Ovary (tissue), 9 donors: Measurements from ENCODE around the gene LRP2. TPM values are rescaled to one million over a fixed set of nuclear protein-coding genes. Genes with fewer than 3 reads are reported as not detected.
"Not testable (repeated sequence)": the region's sequence is repeated elsewhere in the genome, so short reads cannot be mapped to it uniquely, and the experiment has no call there.

Source experiments
- DNase-seq, 5 donors: peaks; one replicate each; pipeline ENCODE4 v3.0.0-alpha.2; 2019 to 2020
- H3K27ac ChIP-seq, 2 donors: fragments of 200-600 bp; one replicate each; pipeline versions ENCODE4 v1.5.1 to v1.8.0; 2019 to 2022
- H3K27me3 ChIP-seq: fragments of 200-600 bp; one replicate; pipeline ENCODE4 v1.8.0; 2022
- H3K36me3 ChIP-seq: fragments of 200-600 bp; sonication (generic); one replicate; pipeline ENCODE4 v1.5.1; 2019
- H3K4me1 ChIP-seq: one replicate; pipeline ENCODE4 v1.8.1; 2013; ENCODE audit warnings: mild to moderate bottlenecking, moderate library complexity; ENCODE audit not compliant: insufficient read depth
- H3K4me3 ChIP-seq: fragments of 200-600 bp; sonication (generic); one replicate; pipeline ENCODE4 v1.5.1; 2017
- H3K9me3 ChIP-seq, 2 donors: fragments of 200-600 bp in 1 of 2; sonication (generic) in 1 of 2; one replicate each; pipeline versions ENCODE4 v1.5.1 to v1.8.1; 2013 to 2019; ENCODE audit warnings: mild to moderate bottlenecking in 1 of 2, moderate library complexity in 1 of 2
- CTCF ChIP-seq, 3 donors: fragments of 450-650 bp in 2 of 3; fragments of 200-600 bp in 1 of 3; IDR thresholded peaks; one replicate each; pipeline versions ENCODE4 v1.5.1 to v1.8.0; 2016 to 2022; ENCODE audit warnings: antibody characterized with exemption in 3 of 3, mild to moderate bottlenecking in 1 of 3
- EP300 ChIP-seq: sonication (generic); formaldehyde crosslinking; IDR thresholded peaks from one replicate; pipeline ENCODE4 v1.6.1; 2017; ENCODE audit warnings: antibody characterized with exemption
- POLR2A ChIP-seq: fragments of 450-650 bp; IDR thresholded peaks from one replicate; pipeline ENCODE4 v1.6.1; 2017; ENCODE audit warnings: antibody characterized with exemption, mild to moderate bottlenecking, moderate library complexity
- WGBS, 3 donors: extraction: QIAGEN DNeasy Blood & Tissue Kit in 1 of 3; methylation state at CpG; one replicate each; pipeline versions ENCODE4 v1.1.5 to v1.1.7; 2013 to 2017; 5-methylcytosine and 5-hydroxymethylcytosine counted together
- intact Hi-C, 4 donors: fragments of 100-400 bp; cut with DNase I; formaldehyde crosslinking; loops; one replicate each; pipeline versions ENCODE4 v1.11.0 to v1.15.1; 2022 to 2023
- polyA plus RNA-seq, 2 donors: library from polyadenylated mRNA; stranded (reverse); fragments of 200-250 nt in 1 of 2; fragments of 350-450 nt in 1 of 2; fragmentation: Illumina TruSeq in 1 of 2; extraction: RNeasy Lipid Tissue Mini Kit (QIAGEN cat#74804) in 1 of 2; gene quantifications; one replicate each; pipeline ENCODE4 v1.2.3, GENCODE V29; 2013 to 2014
- total RNA-seq, 7 donors: library from RNA; depleted of rRNA in 2 of 7; stranded (reverse); fragments of >200 nt in 2 of 7; fragmentation: NEBNext Ultra II Directional in 3 of 7; extraction: Animal tissue kit (Norgen Biotek cat#: 25700) in 3 of 7; gene quantifications; one replicate each; pipeline versions ENCODE4 v1.1.0 to v1.2.4, GENCODE V29; 2016 to 2023
- donor health status: DM: no; HTN: no; CAD: no; lungs with moderate emphysema.
- donor health status: DM: no; HTN: no; CAD: no.
- donor health status: Bipolar disorder and iron deficiency.
- donor health status: DM: yes; HTN: yes; CAD: no.
- donor health status: DM: no; HTN: no; CAD: no.
- donor health status: DM: yes; HTN: yes; CAD: no.

The LRP2 gene
- total and polyA plus RNA-seq, 9 donors = 0.01 to 13.4 (median 0.24) TPM

GRCh38 chr2:169324581-169325260 lies 37.6 kb downstream of the LRP2 start:
- Histone ChIP-seq H3K36me3 (no peaks in the 10 kb centered on the region), H3K4me3 (no peak overlapping the region), H3K27ac (no peak overlapping the region), H3K27me3 (no peaks in the 10 kb centered on the region), H3K4me1 (no peaks in the 10 kb centered on the region), H3K9me3 (no peaks in the 10 kb centered on the region)
- no peak for DNase-seq
- intact Hi-C loops = no loop called here
- TF ChIP-seq CTCF (IDR thresholded peaks at IDR 0.05) = no peak
- TF ChIP-seq EP300 = no peak
- TF ChIP-seq POLR2A = no peak
- 35 to 43% (median 41%) methylated on average over 5 of the region's 5 CpGs for WGBS, 3 donors

- TF ChIP-seq POLR2A = no peak
- no peak for TF ChIP-seq CTCF (IDR thresholded peaks at IDR 0.05)
- TF ChIP-seq EP300 = no peak
- 78 to 84% (median 78%) methylated on average over 2 of the region's 2 CpGs for WGBS, 3 donors
- Histone ChIP-seq H3K4me3 (no peak overlapping the region), H3K9me3 (no peaks in the 10 kb centered on the region), H3K27ac (no peak overlapping the region), H3K27me3 (no peaks in the 10 kb centered on the region), H3K36me3 (no peaks in the 10 kb centered on the region), H3K4me1 (no peaks in the 10 kb centered on the region)
- no peak for DNase-seq
- intact Hi-C loops = no loop called here
Observed at GRCh38 chr2:169323841-169324240, 38.5 kb downstream of the LRP2 start.

- 94% methylated on average over 6 of the region's 6 CpGs for WGBS, 3 donors
- DNase-seq = no peak
- Histone ChIP-seq H3K4me3 (no peak overlapping the region), H3K9me3 (no peaks in the 10 kb centered on the region), H3K27ac (no peak overlapping the region), H3K36me3 (no peaks in the 10 kb centered on the region), H3K27me3 (no peaks in the 10 kb centered on the region), H3K4me1 (no peaks in the 10 kb centered on the region)
- intact Hi-C loops = no loop called here
- TF ChIP-seq CTCF (IDR thresholded peaks at IDR 0.05) (no peak), POLR2A (no peak), EP300 (no peak)
Observed at GRCh38 chr2:169320561-169320960, 41.8 kb downstream of the LRP2 start.

GRCh38 chr2:169315357-169315756 lies 47.0 kb downstream of the LRP2 start:
- no peaks in the 10 kb centered on the region for H3K36me3 ChIP-seq
- DNase-seq = no peak
- 80 to 87% (median 82%) methylated on average over 3 of the region's 3 CpGs for WGBS, 3 donors
- no peaks in the 10 kb centered on the region for H3K9me3 ChIP-seq
- no peak overlapping the region for H3K4me3 ChIP-seq
- H3K27ac ChIP-seq = no peak overlapping the region
- TF ChIP-seq EP300 (no peak), CTCF (IDR thresholded peaks at IDR 0.05) (no peak), POLR2A (no peak)
- H3K4me1 ChIP-seq = no peaks in the 10 kb centered on the region
- H3K27me3 ChIP-seq = no peaks in the 10 kb centered on the region
- intact Hi-C loops = no loop called here

- WGBS, 3 donors = 88 to 90% (median 88%) methylated on average over 5 of the region's 5 CpGs
- H3K36me3 ChIP-seq, H3K4me1 ChIP-seq, H3K27ac ChIP-seq, H3K27me3 ChIP-seq, H3K9me3 ChIP-seq, DNase-seq, H3K4me3 ChIP-seq, intact Hi-C loops: not testable (repeated sequence)
Observed at GRCh38 chr2:169308349-169308748, 54.0 kb downstream of the LRP2 start.

- intact Hi-C loops, H3K4me3 ChIP-seq, H3K36me3 ChIP-seq, H3K27me3 ChIP-seq, H3K27ac ChIP-seq, DNase-seq, H3K9me3 ChIP-seq, H3K4me1 ChIP-seq: not testable (repeated sequence)
- 87 to 89% (median 88%) methylated on average over 4 of the region's 4 CpGs for WGBS, 3 donors
Observed at GRCh38 chr2:169304689-169305088, 57.6 kb downstream of the LRP2 start.
